K562 (cell line): ENCODE data around the gene MAZ. TPM values are rescaled to one million over a fixed set of nuclear protein-coding genes. Genes with fewer than 3 reads are reported as not detected.

Experiments
- CHCHD3 ChIP-seq: fragments of 250-450 bp; sonication (Bioruptor Pico); IDR thresholded peaks from 2 replicates; pipeline ENCODE4 v2.1.2; 2022; ENCODE audit warnings: mild to moderate bottlenecking
- HMG20A ChIP-seq: fragments of 450-650 bp; formaldehyde crosslinking; conservative IDR thresholded peaks from 2 replicates; pipeline ENCODE4 v1.4.0; 2020; ENCODE audit warnings: mild to moderate bottlenecking, mixed read lengths
- NFYB ChIP-seq: IDR thresholded peaks from 2 replicates; pipeline ENCODE4 v1.6.1; 2011; ENCODE audit warnings: mild to moderate bottlenecking, moderate library complexity; ENCODE audit not compliant: insufficient read length; ENCODE audit errors: extremely low read depth
- OTX1 ChIP-seq: fragments of 450-650 bp; formaldehyde crosslinking; IDR thresholded peaks from 2 replicates; pipeline ENCODE4 v1.4.0; 2022; ENCODE audit warnings: mild to moderate bottlenecking
- POU5F1 ChIP-seq: fragments of 150-350 bp; IDR thresholded peaks from 2 replicates; pipeline ENCODE4 v1.6.1; 2014; ENCODE audit warnings: borderline replicate concordance, low read length, low read depth, mild to moderate bottlenecking; ENCODE audit not compliant: partially characterized antibody
- PTRF ChIP-seq: fragments of 450-650 bp; IDR thresholded peaks from 2 replicates; pipeline ENCODE4 v1.6.1; 2016; ENCODE audit warnings: mild to moderate bottlenecking, missing genetic modification characterization, missing compliant biosample characterization
- RAD51 ChIP-seq: fragments of 450-650 bp; IDR thresholded peaks from 2 replicates; pipeline ENCODE4 v1.7.1; 2016; ENCODE audit warnings: low read depth, mild to moderate bottlenecking, borderline replicate concordance
- YY1 ChIP-seq, 3 experiments: IDR thresholded peaks; 2 replicates each; pipeline ENCODE4 v1.6.1; 2011; ENCODE audit warnings: low read length in 2 of 3, mild to moderate bottlenecking in 2 of 3, moderate library complexity in 2 of 3, borderline replicate concordance in 1 of 3, control low read depth in 1 of 3, low read depth in 1 of 3; ENCODE audit not compliant: insufficient read depth in 3 of 3, insufficient replicate concordance in 2 of 3, control insufficient read depth in 1 of 3, insufficient read length in 1 of 3; ENCODE audit errors: extremely low read depth in 1 of 3
- ZKSCAN1 ChIP-seq: fragments of 150-350 bp; IDR thresholded peaks from 2 replicates; pipeline ENCODE4 v1.6.1; 2016; ENCODE audit warnings: low read depth, low read length
- ZNF644 ChIP-seq: fragments of 200-800 bp; sonication (Bioruptor generic); IDR thresholded peaks from 2 replicates; pipeline ENCODE4 v1.6.1; 2016; ENCODE audit warnings: low read depth, missing genetic modification characterization, missing compliant biosample characterization
- polyA plus RNA-seq, 8 experiments: library from polyadenylated mRNA; depleted of rRNA in 4 of 8; stranded (reverse) in 5 of 8; unstranded in 3 of 8; fragments of >200 nt; fragmentation: Nextera tagmentation in 2 of 8; fragmentation: Illumina TruSeq in 1 of 8; extraction: Ambion mirVana in 2 of 8; extraction: Trizol in 1 of 8; gene quantifications; 2 replicates each; pipeline versions ENCODE4 v1.2.1 to v1.2.3, GENCODE V29; 2011 to 2014; ENCODE audit warnings: inconsistent platforms in 1 of 8, missing spikeins in 1 of 8
- total RNA-seq, 7 experiments: library from RNA; depleted of rRNA in 6 of 7; stranded (reverse); fragments of >200 nt in 6 of 7; fragmentation: Illumina TruSeq in 2 of 7; extraction: Trizol in 2 of 7; gene quantifications; 2 replicates each; pipeline versions ENCODE4 v1.2.1 to v1.2.3, GENCODE V29; 2011 to 2021; ENCODE audit warnings: low replicate concordance in 1 of 7
- TF ChIP-seq, protein P1 (sequence below): fragments of 250-450 bp; sonication (Bioruptor Pico); IDR thresholded peaks from 2 replicates; pipeline ENCODE4 v1.5.0; 2020; ENCODE audit warnings: mild to moderate bottlenecking, borderline replicate concordance
- TF ChIP-seq, protein P2 (sequence below): sonication (generic); formaldehyde crosslinking; IDR thresholded peaks from 2 replicates; pipeline ENCODE4 v1.8.0; 2022; ENCODE audit warnings: missing genetic modification reagents, mild to moderate bottlenecking, borderline replicate concordance
- TF ChIP-seq, protein P3 (sequence below): fragments of 250-450 bp; sonication (Bioruptor Pico); IDR thresholded peaks from 2 replicates; pipeline ENCODE4 v1.5.0; 2021
- TF ChIP-seq, protein P4 (sequence below): sonication (generic); formaldehyde crosslinking; IDR thresholded peaks from 2 replicates; pipeline ENCODE4 v1.8.1; 2023; ENCODE audit warnings: mild to moderate bottlenecking, missing genetic modification reagents
- TF ChIP-seq, protein P5 (sequence below): sonication (generic); formaldehyde crosslinking; IDR thresholded peaks from 2 replicates; pipeline ENCODE4 v1.8.0; 2022; ENCODE audit warnings: mild to moderate bottlenecking, low read depth, missing genetic modification reagents

MAZ gene
- total and polyA plus RNA-seq, 9 of the 15 experiments (the other 6 are each of a cell fraction or from before 2014, with no cell fraction given): 45.4 to 532 (median 250) TPM

DNA sequence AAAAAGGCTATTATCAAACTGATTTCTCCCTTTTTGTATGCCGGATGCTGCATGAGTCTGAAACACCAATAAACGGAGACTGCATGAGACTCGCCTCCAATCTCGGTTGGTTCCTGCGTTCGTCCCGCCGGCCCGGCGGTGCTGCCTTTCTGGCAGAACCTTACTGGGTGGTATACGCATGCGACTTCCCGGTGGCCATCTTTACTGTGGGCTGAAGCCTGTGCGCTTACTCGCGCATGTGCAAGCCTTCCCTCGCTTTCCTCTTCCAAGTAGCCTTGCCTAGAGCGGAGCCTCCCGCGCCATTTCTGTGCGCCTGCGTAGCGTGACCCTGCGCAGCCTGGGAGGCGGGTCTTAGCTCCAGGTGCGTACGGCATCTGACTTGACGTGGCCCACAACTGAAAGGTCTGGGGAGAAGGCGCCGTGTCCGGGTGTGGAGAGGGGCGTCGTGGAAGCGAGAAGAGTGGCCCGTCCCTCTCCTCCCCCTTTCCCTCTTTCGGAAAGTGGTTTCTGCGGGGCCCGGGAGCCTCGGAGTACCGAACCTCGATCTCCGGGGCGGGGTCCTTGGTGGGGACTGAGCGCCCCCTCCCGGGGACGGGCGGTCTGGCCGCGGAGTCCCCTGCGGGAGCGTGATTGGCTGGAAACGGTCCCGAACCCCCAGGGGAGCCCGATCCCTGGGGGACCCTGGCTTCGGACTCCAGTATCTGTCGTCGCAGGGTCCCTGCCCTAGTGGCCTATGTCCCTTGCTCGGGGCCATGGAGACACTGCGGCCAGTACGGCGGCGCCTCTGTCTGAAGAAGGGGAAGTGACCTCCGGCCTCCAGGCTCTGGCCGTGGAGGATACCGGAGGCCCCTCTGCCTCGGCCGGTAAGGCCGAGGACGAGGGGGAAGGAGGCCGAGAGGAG is 9.7 kb downstream of the MAZ start, which contains the start of gene PAGR1 (continued):
- TF ChIP-seq, protein P1, sequence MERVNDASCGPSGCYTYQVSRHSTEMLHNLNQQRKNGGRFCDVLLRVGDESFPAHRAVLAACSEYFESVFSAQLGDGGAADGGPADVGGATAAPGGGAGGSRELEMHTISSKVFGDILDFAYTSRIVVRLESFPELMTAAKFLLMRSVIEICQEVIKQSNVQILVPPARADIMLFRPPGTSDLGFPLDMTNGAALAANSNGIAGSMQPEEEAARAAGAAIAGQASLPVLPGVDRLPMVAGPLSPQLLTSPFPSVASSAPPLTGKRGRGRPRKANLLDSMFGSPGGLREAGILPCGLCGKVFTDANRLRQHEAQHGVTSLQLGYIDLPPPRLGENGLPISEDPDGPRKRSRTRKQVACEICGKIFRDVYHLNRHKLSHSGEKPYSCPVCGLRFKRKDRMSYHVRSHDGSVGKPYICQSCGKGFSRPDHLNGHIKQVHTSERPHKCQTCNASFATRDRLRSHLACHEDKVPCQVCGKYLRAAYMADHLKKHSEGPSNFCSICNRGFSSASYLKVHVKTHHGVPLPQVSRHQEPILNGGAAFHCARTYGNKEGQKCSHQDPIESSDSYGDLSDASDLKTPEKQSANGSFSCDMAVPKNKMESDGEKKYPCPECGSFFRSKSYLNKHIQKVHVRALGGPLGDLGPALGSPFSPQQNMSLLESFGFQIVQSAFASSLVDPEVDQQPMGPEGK (CRISPR knock-in tag): no peak
- TF ChIP-seq, protein P2, sequence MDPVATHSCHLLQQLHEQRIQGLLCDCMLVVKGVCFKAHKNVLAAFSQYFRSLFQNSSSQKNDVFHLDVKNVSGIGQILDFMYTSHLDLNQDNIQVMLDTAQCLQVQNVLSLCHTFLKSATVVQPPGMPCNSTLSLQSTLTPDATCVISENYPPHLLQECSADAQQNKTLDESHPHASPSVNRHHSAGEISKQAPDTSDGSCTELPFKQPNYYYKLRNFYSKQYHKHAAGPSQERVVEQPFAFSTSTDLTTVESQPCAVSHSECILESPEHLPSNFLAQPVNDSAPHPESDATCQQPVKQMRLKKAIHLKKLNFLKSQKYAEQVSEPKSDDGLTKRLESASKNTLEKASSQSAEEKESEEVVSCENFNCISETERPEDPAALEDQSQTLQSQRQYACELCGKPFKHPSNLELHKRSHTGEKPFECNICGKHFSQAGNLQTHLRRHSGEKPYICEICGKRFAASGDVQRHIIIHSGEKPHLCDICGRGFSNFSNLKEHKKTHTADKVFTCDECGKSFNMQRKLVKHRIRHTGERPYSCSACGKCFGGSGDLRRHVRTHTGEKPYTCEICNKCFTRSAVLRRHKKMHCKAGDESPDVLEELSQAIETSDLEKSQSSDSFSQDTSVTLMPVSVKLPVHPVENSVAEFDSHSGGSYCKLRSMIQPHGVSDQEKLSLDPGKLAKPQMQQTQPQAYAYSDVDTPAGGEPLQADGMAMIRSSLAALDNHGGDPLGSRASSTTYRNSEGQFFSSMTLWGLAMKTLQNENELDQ (CRISPR knock-in tag): no peak
- TF ChIP-seq RAD51 (peak; percentile 18; the same call in 1 of the 2 replicates), POU5F1 (peak; percentile 89), PTRF (tag) (no peak), YY1 (IDR thresholded peaks at IDR 0.05; ENCODE audit: borderline replicate concordance in 1 of 3, control insufficient read depth in 1 of 3, extremely low read depth in 1 of 3, insufficient read depth in 3 of 3, insufficient read length in 1 of 3, insufficient replicate concordance in 2 of 3, low read depth in 1 of 3, low read length in 2 of 3) (peak; percentile 99 to 100 (median 100)), CHCHD3 (CRISPR knock-in tag) (no peak), OTX1 (peak; percentile 43; the same call in 1 of the 2 replicates), NFYB (peak; percentile 13), HMG20A (CRISPR knock-in tag) (no peak), ZNF644 (tag) (no peak; the same call in 1 of the 2 replicates), ZKSCAN1 (no peak)
- TF ChIP-seq, protein P3, sequence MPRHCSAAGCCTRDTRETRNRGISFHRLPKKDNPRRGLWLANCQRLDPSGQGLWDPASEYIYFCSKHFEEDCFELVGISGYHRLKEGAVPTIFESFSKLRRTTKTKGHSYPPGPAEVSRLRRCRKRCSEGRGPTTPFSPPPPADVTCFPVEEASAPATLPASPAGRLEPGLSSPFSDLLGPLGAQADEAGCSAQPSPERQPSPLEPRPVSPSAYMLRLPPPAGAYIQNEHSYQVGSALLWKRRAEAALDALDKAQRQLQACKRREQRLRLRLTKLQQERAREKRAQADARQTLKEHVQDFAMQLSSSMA (CRISPR knock-in tag): no peak
- TF ChIP-seq, protein P4, sequence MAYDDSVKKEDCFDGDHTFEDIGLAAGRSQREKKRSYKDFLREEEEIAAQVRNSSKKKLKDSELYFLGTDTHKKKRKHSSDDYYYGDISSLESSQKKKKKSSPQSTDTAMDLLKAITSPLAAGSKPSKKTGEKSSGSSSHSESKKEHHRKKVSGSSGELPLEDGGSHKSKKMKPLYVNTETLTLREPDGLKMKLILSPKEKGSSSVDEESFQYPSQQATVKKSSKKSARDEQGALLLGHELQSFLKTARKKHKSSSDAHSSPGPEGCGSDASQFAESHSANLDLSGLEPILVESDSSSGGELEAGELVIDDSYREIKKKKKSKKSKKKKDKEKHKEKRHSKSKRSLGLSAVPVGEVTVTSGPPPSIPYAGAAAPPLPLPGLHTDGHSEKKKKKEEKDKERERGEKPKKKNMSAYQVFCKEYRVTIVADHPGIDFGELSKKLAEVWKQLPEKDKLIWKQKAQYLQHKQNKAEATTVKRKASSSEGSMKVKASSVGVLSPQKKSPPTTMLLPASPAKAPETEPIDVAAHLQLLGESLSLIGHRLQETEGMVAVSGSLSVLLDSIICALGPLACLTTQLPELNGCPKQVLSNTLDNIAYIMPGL (CRISPR knock-in tag): 0 out of 2 replicates have a peak, but pooled peaks have one; percentile 50
- TF ChIP-seq, protein P5, sequence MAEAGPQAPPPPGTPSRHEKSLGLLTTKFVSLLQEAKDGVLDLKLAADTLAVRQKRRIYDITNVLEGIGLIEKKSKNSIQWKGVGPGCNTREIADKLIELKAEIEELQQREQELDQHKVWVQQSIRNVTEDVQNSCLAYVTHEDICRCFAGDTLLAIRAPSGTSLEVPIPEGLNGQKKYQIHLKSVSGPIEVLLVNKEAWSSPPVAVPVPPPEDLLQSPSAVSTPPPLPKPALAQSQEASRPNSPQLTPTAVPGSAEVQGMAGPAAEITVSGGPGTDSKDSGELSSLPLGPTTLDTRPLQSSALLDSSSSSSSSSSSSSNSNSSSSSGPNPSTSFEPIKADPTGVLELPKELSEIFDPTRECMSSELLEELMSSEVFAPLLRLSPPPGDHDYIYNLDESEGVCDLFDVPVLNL: peak; percentile 80; the same call in 1 of the 2 replicates
